Measurements from ENCODE around the gene AGGF1. TPM values are rescaled to one million over a fixed set of nuclear protein-coding genes. Genes with fewer than 3 reads are reported as not detected.

The AGGF1 gene, protein sequence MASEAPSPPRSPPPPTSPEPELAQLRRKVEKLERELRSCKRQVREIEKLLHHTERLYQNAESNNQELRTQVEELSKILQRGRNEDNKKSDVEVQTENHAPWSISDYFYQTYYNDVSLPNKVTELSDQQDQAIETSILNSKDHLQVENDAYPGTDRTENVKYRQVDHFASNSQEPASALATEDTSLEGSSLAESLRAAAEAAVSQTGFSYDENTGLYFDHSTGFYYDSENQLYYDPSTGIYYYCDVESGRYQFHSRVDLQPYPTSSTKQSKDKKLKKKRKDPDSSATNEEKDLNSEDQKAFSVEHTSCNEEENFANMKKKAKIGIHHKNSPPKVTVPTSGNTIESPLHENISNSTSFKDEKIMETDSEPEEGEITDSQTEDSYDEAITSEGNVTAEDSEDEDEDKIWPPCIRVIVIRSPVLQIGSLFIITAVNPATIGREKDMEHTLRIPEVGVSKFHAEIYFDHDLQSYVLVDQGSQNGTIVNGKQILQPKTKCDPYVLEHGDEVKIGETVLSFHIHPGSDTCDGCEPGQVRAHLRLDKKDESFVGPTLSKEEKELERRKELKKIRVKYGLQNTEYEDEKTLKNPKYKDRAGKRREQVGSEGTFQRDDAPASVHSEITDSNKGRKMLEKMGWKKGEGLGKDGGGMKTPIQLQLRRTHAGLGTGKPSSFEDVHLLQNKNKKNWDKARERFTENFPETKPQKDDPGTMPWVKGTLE
- total RNA-seq = 17.3 and 19.7 TPM in 2 replicates

DNA sequence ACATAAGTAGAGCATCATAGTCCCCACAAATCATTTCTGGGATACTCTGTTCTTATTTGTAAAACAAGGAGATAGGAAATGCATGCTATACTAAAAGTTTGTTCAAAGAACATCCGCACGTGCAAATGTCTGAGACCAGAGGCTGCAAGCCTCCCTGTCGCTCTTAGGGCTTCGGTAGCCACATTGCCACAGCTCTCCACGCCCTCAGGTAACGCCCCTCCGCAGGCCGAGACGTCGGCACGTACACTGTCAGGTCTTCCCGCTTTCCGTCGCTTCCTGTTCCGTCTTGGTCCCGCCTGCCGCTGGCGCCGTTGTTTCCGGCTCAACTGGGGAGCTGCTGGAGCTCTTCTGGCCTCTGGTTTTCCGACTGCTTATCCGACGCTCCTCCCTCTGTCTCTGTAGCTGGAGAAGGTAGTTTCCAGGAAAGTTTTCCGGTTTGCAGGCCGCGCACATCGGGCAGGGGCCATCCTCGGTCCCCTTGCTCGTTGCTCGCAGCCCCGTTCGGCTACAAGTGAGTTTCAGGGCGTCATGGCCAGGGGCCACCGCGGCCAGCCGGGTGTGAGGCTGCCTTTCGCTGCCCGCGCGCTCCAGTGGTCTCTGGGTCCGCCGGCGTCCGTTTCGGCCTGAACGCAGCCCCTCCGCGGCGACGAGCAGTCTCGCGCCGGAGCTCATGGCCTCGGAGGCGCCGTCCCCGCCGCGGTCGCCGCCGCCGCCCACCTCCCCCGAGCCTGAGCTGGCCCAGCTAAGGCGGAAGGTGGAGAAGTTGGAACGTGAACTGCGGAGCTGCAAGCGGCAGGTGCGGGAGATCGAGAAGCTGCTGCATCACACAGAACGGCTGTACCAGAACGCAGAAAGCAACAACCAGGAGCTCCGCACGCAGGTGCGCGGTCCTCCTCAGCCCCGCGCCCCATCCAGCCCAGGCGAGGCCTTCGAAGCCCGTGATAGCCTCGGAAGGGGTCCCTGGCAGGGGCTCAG lies at the start of gene AGGF1:
AGGF1 (plus strand) TSS at position 308 of the 975 bp plus-strand sequence; CDS start at position 671, 363 bp downstream.

DNA sequence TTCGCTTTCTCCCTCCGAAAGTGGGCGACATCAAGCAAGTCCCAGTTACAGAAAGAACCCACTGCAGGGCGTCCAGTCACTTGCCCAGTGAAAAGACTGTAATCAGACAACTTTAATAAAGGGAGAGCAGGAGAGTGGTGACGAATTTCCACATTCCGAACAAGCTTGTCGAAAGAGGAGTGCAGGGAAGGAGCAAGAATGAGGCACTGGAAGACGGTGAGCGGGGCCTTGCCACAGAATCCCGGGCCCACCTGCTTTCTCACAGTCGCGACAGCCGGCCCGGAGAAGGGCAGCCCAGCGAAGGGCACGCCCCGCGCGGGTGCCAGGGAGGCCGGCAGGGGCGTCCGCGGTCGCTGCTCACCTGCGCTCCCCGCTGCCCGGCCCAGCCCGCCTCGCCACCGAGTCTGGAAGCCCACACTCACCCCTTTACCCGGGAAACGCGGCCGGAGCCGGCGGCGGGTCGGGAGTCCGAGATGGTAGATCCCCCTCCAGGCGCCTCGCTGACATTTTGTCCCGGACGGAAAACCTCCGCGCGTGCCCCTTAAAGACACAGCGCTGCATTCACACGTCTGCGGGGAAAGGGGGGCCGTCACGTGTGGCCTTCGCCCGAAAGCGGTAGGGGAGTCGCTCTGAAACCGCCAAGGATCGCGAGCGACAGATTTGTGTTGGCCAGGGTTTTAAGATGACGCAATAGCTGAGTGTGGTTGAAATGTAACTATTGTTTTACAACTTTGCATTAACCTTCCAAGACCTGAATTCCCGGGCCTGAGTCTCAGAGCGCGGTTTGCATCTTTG lies 56.7 kb downstream of the AGGF1 start, which contains the start of gene ZBED3:
ZBED3 (minus strand) TSS at position 597 of the 795 bp plus-strand sequence. CDS start 9,407 bp downstream, outside the sequence.

Small RNA genes within 50 kb of the gene (small RNA-seq; reads per million reads assigned to genes)
- 10.1 reads per million, percentile 95 among the genes with 10 or more reads in this experiment for gene SNORA47

Other genes starting within 250 kb of the AGGF1 start
- gene F2RL1, start 211.4 kb upstream of the AGGF1 start, total RNA-seq = 2.9 and 3.1 TPM in 2 replicates
- not detected in 2 replicates for gene S100Z, start 180.4 kb upstream of the AGGF1 start, total RNA-seq
- 0.73 TPM in 1 of 2 replicates, not detected in the other for gene CRHBP, start 77.4 kb upstream of the AGGF1 start, total RNA-seq
- gene ZBED3, start 56.9 kb downstream of the AGGF1 start, total RNA-seq = 0.20 and 0.73 TPM in 2 replicates
- under 0.01 TPM in 1 of 2 replicates, not detected in the other for gene PDE8B, start 180.3 kb downstream of the AGGF1 start, total RNA-seq

Data from subcutaneous preadipocyte (primary cell).